Retinal pigment epithelial cell (primary cell): Measurements from ENCODE around the gene MARCHF9.
A peak's percentile ranks its signal among the peaks of the same experiment; 100 is the strongest.

ENCODE experiments used
- DNase-seq: peaks from one replicate; pipeline ENCODE4 v3.0.0-alpha.2; 2010; ENCODE audit warnings: low read depth
- H3K4me3 ChIP-seq: 2 replicates; pipeline ENCODE4 v1.5.1; 2011; ENCODE audit warnings: mild to moderate bottlenecking, low read length, control low read depth, moderate library complexity
- CTCF ChIP-seq: conservative IDR thresholded peaks from 2 replicates; pipeline ENCODE4 v1.5.1; 2011; ENCODE audit warnings: low read depth, low read length, control low read depth, inconsistent platforms

The MARCHF9 gene

GRCh38 chr12:57726884-57727757 lies 27.8 kb upstream of the MARCHF9 start:
- no peak for DNase-seq
- peak; percentile 2 for TF ChIP-seq CTCF
- H3K4me3 ChIP-seq, result peak overlapping the region; percentile 32

- H3K4me3 ChIP-seq, result no peak overlapping the region
- DNase-seq, result no peak
- no peak for TF ChIP-seq CTCF
Measured at GRCh38 chr12:57727758-57728395, 27.0 kb upstream of the MARCHF9 start.

- DNase-seq, result no peak
- no peak overlapping the region for H3K4me3 ChIP-seq
- TF ChIP-seq CTCF, result no peak
Measured at GRCh38 chr12:57729321-57729844, 25.5 kb upstream of the MARCHF9 start.

GRCh38 chr12:57730336-57731067 lies 24.4 kb upstream of the MARCHF9 start:
- H3K4me3 ChIP-seq, result no peak overlapping the region
- no peak for DNase-seq
- no peak for TF ChIP-seq CTCF

GRCh38 chr12:57731411-57732080 lies 23.4 kb upstream of the MARCHF9 start:
- TF ChIP-seq CTCF, result no peak
- H3K4me3 ChIP-seq, result no peak overlapping the region
- no peak for DNase-seq

GRCh38 chr12:57732270-57732669 lies 22.6 kb upstream of the MARCHF9 start:
- TF ChIP-seq CTCF, result no peak
- DNase-seq, result no peak
- H3K4me3 ChIP-seq, result no peak overlapping the region
